ENCODE data around the gene LRRC26. TPM values are rescaled to one million over a fixed set of nuclear protein-coding genes. Genes with fewer than 3 reads are reported as not detected.

Gene LRRC26
- total RNA-seq, 2 donors from 2014 or later, result 1.3 TPM; not detected in 1

GRCh38 chr9:137173796-137174664 is 4.2 kb upstream of the LRRC26 start:
- WGBS, 2 donors, result 87 to 93% methylated on average over 19 to 32 of the region's 45 CpGs
- no peak for DNase-seq

GRCh38 chr9:137172901-137173795 is 3.3 kb upstream of the LRRC26 start:
- H3K27me3 ChIP-seq, result no peaks in the 10 kb centered on the region
- H3K36me3 ChIP-seq (replicated peaks in 1 of 2; ENCODE audit: insufficient read depth in 1 of 2, low read depth in 2 of 2), result peaks cover 0 to 1% of the 10 kb centered on the region in 2 donors
- peaks cover 23% of the 10 kb centered on the region for H3K4me1 ChIP-seq
- no peak overlapping the region for H3K27ac ChIP-seq
- no peaks in the 10 kb centered on the region for H3K9me3 ChIP-seq
- H3K4me3 ChIP-seq, result no peak overlapping the region
- WGBS, 2 donors, result 64 to 77% methylated on average over 14 to 21 of the region's 21 CpGs
- TF ChIP-seq POLR2A (IDR thresholded peaks at IDR 0.05), result no peak
- intact Hi-C loops (cut with DNase I), result no loop called here
- ATAC-seq (no peak), DNase-seq (no peak)

More at GRCh38 chr9:137173796-137174664, 4.2 kb upstream of the LRRC26 start:
- intact Hi-C loops (cut with DNase I), result no loop called here
- Histone ChIP-seq H3K27me3 (no peaks in the 10 kb centered on the region), H3K36me3 (replicated peaks in 1 of 2; ENCODE audit: insufficient read depth in 1 of 2, low read depth in 2 of 2) (peaks cover 0 to 2% of the 10 kb centered on the region in 2 donors), H3K4me1 (peaks cover 14% of the 10 kb centered on the region), H3K27ac (no peak overlapping the region), H3K4me3 (no peak overlapping the region), H3K9me3 (no peaks in the 10 kb centered on the region)
- TF ChIP-seq POLR2A (IDR thresholded peaks at IDR 0.05), result no peak
- no peak for TF ChIP-seq CTCF (IDR thresholded peaks at IDR 0.05)
- ATAC-seq, result no peak

- no peaks in the 10 kb centered on the region for H3K9me3 ChIP-seq
- TF ChIP-seq CTCF (IDR thresholded peaks at IDR 0.05), result no peak
- no peak for TF ChIP-seq POLR2A (IDR thresholded peaks at IDR 0.05)
- H3K4me3 ChIP-seq, result no peak overlapping the region
- no peak overlapping the region for H3K27ac ChIP-seq
- no peaks in the 10 kb centered on the region for H3K27me3 ChIP-seq
- ATAC-seq (no peak), DNase-seq (no peak)
- WGBS, 2 donors, result 85% methylated on average over 19 of the region's 22 CpGs; no CpG with 5 or more reads in 1 of the 2 donors
- H3K36me3 ChIP-seq (replicated peaks in 1 of 2; ENCODE audit: insufficient read depth in 1 of 2, low read depth in 2 of 2), result no peaks in the 10 kb centered on the region
- intact Hi-C loops (cut with DNase I), result no loop called here
- H3K4me1 ChIP-seq, result peaks cover 35% of the 10 kb centered on the region
Observed at GRCh38 chr9:137171149-137171900, 1.5 kb upstream of the LRRC26 start.

GRCh38 chr9:137170486-137171148 is 766 bp upstream of the LRRC26 start:
- H3K27ac ChIP-seq, result no peak overlapping the region
- no peak overlapping the region for H3K4me3 ChIP-seq
- no peak for DNase-seq
- no peak for ATAC-seq
- no peak for TF ChIP-seq POLR2A (IDR thresholded peaks at IDR 0.05)
- no peaks in the 10 kb centered on the region for H3K27me3 ChIP-seq
- WGBS, 2 donors, result 68 to 75% methylated on average over 8 to 12 of the region's 14 CpGs
- no peaks in the 10 kb centered on the region for H3K36me3 ChIP-seq (replicated peaks in 1 of 2; ENCODE audit: insufficient read depth in 1 of 2, low read depth in 2 of 2)
- H3K9me3 ChIP-seq, result no peaks in the 10 kb centered on the region
- peaks cover 35% of the 10 kb centered on the region for H3K4me1 ChIP-seq
- intact Hi-C loops (cut with DNase I), result no loop called here
